ENCODE results near the gene TOR1AIP2.

The TOR1AIP2 gene

GRCh38 chr1:179820226-179820970 lies 57.2 kb downstream of the TOR1AIP2 start:
- no peak for DNase-seq (ENCODE audit: low read depth)
- no peak overlapping the region for H3K4me3 ChIP-seq (ENCODE audit: low read depth, low read length)
- no peak for TF ChIP-seq CTCF (IDR thresholded peaks at IDR 0.05; ENCODE audit: low read depth, low read length, missing control alignments)

- DNase-seq (ENCODE audit: low read depth), result no peak
- no peak for TF ChIP-seq CTCF (IDR thresholded peaks at IDR 0.05; ENCODE audit: low read depth, low read length, missing control alignments)
- no peak overlapping the region for H3K4me3 ChIP-seq (ENCODE audit: low read depth, low read length)
Measured at GRCh38 chr1:179818743-179819173, 58.8 kb downstream of the TOR1AIP2 start.

- no peak for TF ChIP-seq CTCF (IDR thresholded peaks at IDR 0.05; ENCODE audit: low read depth, low read length, missing control alignments)
- DNase-seq (ENCODE audit: low read depth), result no peak
- no peak overlapping the region for H3K4me3 ChIP-seq (ENCODE audit: low read depth, low read length)
Measured at GRCh38 chr1:179818260-179818659, 59.3 kb downstream of the TOR1AIP2 start.

- H3K4me3 ChIP-seq (ENCODE audit: low read depth, low read length), result no peak overlapping the region
- no peak for TF ChIP-seq CTCF (IDR thresholded peaks at IDR 0.05; ENCODE audit: low read depth, low read length, missing control alignments)
- DNase-seq (ENCODE audit: low read depth), result no peak
Measured at GRCh38 chr1:179817789-179818188, 59.8 kb downstream of the TOR1AIP2 start.

GRCh38 chr1:179817056-179817455 lies 60.5 kb downstream of the TOR1AIP2 start:
- no peak overlapping the region for H3K4me3 ChIP-seq (ENCODE audit: low read depth, low read length)
- no peak for TF ChIP-seq CTCF (IDR thresholded peaks at IDR 0.05; ENCODE audit: low read depth, low read length, missing control alignments)
- DNase-seq (ENCODE audit: low read depth), result no peak

- DNase-seq (ENCODE audit: low read depth), result no peak
- H3K4me3 ChIP-seq (ENCODE audit: low read depth, low read length), result no peak overlapping the region
- TF ChIP-seq CTCF (IDR thresholded peaks at IDR 0.05; ENCODE audit: low read depth, low read length, missing control alignments), result no peak
Measured at GRCh38 chr1:179816196-179816960, 61.2 kb downstream of the TOR1AIP2 start.
